ENCODE measurements around the gene SPTB.

Gene SPTB

GRCh38 chr14:64789696-64790095 lies 90.0 kb downstream of the SPTB start:
- DNase-seq (ENCODE audit: low read depth): no peak

DNA sequence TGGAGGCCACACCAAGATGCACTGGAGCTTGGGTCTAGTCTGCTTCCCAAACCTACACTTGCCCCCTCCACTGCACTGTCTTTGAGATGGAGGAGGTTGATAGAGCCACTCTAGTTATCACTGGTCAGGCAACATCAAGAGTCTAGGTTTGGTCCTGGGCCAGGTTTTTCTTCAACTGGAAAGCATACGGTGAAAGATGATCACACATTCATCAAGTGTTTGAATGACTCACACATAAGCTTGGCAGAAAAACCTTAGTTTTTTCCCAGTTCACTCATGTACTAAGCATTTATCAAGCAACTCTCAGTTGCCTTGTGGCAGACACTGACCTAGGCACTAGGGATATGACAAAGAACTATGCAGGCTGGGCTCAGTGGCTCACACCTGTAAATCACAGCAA lies 91.0 kb downstream of the SPTB start:
- DNase-seq (ENCODE audit: low read depth): no peak

GRCh38 chr14:64787619-64788018 lies 92.1 kb downstream of the SPTB start:
- no peak for DNase-seq (ENCODE audit: low read depth)

GRCh38 chr14:64786296-64787149 lies 93.2 kb downstream of the SPTB start:
- no peak for DNase-seq (ENCODE audit: low read depth)

DNA sequence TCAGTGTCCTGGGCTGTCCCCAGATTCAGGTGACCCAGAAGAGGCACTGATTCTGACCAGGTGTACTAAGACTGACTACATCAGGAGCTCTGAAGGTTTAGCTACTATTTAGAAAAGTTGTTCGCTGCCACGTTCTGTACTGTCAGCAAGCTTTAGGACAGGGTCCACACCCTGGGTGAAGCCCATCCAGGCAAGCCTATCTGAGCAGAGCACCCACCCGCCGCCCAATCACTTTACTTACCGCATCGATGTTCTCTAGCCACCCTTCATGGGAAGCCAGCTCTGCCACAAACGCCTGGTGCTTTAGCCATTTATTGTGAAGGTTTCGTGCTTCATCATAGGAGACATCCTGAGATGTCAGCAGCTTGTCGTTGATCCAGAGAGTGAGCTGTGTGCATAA lies 95.7 kb downstream of the SPTB start:
- no peak for DNase-seq (ENCODE audit: low read depth)

DNA sequence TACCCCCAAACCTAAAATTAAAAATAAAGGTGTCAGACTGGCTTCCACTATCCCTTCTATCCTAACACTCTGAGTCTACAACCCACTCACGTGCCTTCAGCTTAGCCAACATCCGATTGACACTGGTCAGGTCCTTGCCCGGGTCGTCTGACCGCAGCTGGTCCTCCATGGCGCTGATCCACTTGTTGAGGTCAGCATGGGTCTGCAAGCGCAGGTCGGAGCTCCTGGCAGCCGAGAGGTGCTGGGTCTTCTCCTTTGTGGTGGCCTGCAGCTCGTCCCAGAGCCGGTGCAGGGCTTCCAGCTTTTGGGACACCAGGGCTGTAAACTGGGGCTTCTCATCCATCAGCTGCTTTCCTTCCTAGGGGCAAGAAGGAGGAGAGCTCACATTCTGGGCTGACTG lies 97.5 kb downstream of the SPTB start:
- DNase-seq (ENCODE audit: low read depth): no peak

DNA sequence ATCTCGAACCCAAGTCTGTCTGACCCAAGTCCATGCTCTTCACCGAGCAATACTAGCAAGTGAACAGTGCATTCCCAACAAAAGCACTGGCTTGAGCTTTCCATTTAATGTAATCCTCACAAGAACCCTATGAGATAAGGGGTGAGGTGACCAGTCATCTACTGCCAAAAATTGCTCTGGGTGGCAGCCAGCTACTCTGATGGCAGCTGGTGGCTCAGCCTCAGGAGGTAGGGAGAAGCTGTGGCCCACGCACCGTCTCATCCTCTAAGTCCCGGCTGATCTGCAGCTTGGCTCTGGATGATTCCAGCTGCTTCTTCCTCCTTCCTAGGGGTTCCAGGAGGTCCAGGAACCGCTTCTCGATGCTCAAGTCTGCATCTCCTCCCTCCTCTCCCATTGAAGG lies 100.2 kb downstream of the SPTB start:
- no peak for DNase-seq (ENCODE audit: low read depth)

DNA sequence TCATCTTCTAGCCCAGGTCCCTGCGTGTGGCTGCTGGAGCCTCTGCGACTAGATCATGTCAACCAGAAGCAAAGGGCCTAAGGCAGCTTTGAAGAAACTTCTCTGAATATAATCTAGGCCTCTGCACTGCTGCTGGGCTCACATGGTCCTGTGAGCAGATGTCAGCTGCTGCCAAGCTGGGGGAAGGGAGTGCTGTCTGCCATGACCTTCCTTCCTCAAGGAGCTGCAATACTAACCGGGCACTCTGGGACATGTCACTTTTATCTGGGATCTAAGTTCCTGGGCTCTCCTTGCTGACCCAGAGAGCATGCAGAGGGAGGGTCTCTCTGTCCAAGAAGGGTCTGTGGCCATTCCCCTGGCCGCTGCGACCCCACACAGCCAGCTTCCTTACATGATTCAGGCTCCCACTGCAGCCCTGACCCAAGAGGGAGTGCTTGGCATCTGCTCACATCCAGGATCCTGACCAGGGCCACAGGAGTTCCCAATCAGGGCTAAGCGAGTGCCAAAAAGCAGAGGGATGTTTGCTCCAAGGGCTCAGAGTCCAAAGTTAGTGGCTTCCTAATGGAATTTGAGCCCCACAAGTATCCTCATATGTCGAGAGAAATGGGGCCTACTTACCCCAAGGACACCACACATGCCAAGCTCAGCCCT lies 101.5 kb downstream of the SPTB start:
- no peak for DNase-seq (ENCODE audit: low read depth)

GRCh38 chr14:64777461-64777860 lies 102.2 kb downstream of the SPTB start:
- DNase-seq (ENCODE audit: low read depth): no peak

DNA sequence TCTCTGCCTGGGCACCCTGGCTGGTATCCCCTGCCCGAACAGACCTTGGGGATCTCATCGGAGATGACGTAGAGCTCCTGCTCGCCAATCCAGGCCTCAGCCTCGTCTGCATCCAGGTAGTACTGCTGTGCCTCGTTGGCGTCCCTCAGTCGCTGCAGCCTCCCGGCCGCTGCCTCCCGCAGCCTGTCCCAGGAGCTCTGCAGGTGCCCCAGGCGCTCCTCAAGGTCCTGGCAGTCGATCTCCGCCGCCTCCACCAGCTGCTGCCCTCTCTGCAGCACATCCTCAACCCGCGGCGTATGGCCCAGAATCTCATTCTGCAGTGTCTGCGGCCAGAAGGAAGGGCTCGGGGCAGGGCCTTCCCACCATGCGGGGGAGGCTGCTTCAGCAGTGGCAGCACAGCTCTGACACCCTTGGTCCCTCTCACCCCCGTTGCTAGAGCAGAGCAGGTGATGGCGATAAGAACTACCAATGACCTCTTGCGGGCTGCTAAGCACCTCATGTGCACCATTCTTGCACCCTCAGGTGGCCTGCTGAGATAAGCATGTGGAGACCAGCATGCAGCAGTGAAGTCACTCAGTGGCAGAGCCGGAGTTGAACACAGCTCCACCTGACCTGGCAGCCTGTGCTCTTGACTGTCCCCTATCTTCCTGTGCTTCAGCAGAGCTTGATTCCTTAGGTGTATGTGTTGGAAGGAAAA lies 104.5 kb downstream of the SPTB start:
- no peak for DNase-seq (ENCODE audit: low read depth)

DNA sequence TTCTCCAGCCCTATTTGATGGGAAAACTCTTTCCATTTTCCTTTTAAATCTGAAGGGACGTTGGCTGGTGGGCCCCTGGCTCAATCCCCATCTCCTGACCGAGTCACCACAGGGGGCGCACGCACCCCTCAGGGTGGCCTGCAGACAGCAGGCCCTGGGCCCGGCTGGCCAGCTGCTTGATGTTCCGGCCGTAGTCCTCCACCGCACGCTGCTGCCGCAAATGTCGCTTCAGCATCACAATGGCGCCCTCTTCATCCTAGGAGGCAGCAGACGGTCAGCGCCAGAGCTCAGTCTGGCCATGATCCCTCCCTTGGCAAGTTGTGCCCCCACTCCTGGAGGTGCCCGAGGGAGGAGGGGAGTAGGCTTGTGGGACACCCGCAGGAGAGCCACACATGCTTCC lies 105.4 kb downstream of the SPTB start:
- no peak for DNase-seq (ENCODE audit: low read depth)

- no peak for DNase-seq (ENCODE audit: low read depth)
Observed at GRCh38 chr14:64773577-64773976, 106.1 kb downstream of the SPTB start.

DNA sequence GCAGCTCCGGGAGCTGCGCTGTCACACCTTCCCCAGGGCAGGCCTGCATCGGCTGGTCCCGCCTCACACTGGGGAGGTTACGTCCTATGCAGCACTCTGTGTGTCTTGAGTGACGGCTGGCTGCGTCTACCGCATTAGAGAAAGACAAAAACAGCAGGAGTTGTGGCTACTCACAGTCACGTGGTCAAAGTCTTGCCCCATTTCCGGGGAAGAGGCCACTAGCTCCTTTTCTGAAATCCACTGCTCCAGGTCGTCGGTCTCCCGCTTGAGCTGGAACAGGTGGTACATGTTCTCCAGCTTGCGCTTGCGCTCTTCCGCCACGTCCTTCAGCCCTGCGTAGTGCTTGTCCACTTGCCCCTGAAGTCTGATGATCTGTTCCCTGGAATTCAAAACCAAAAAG lies 106.7 kb downstream of the SPTB start:
- DNase-seq (ENCODE audit: low read depth): no peak

- DNase-seq (ENCODE audit: low read depth): no peak
Observed at GRCh38 chr14:64772397-64772950, 107.2 kb downstream of the SPTB start.

- DNase-seq (ENCODE audit: low read depth): no peak
Observed at GRCh38 chr14:64771161-64771560, 108.5 kb downstream of the SPTB start.

GRCh38 chr14:64770751-64771150 lies 109.0 kb downstream of the SPTB start:
- no peak for DNase-seq (ENCODE audit: low read depth)

DNA sequence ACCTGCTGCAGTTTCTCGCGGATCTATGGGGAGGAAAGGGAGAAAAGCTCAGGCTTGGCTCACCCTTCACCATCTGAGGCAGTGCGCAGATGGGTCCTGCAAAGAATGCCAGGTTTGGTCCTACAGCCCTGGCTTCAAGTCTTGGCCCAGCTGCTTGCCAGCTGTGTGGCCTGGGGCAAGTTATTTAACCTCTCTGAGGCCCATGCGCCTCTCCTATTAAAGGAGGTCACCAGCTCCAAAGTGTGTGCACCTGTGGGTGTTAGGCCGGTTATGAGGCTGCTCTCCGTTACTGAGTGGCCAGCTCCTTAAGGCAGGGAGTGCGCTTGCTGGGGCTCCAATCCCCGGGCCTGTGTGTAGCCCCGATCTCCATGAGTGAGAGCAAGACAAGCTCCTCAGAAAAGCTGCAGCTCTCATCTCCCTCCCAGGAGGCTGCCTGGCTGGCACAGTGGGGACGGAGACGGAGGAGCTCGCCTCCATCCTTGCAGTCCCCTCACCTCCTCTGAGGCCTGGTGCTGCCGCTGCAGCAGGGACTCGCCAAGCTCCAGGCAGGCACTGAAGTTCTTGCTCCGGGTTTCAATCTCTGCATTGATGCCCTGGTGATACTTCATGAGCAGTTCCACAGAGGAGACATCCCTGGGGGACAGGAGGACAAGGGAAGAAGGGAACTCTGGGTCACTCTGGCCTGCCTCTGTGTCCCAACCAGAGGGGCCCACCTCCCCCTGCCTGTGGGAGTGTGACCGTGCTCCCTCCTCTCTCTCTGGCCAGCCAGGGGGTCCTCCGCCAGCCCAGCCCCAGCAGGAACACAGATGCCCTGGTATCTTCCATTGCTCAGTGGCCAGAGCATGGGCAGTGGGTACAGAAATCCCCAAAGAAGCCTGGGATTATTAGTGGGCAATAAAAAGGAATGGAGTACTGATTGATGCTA lies 110.3 kb downstream of the SPTB start:
- no peak for DNase-seq (ENCODE audit: low read depth)

- DNase-seq (ENCODE audit: low read depth): no peak
Observed at GRCh38 chr14:64768401-64769095, 111.2 kb downstream of the SPTB start.

GRCh38 chr14:64767215-64767964 lies 112.3 kb downstream of the SPTB start:
- DNase-seq (ENCODE audit: low read depth): no peak

Data from T follicular helper cell (primary cell).